ENCODE data around the gene RABEPK. TPM values are rescaled to one million over a fixed set of nuclear protein-coding genes. Genes with fewer than 3 reads are reported as not detected.
A peak's percentile ranks its signal among the peaks of the same experiment; 100 is the strongest.
"Not testable (repeated sequence)": the region's sequence is repeated elsewhere in the genome, so short reads cannot be mapped to it uniquely, and the experiment has no call there.

The RABEPK gene
- total RNA-seq, 4 donors from 2014 or later = 11.4 to 14.6 (median 13.3) TPM

DNA sequence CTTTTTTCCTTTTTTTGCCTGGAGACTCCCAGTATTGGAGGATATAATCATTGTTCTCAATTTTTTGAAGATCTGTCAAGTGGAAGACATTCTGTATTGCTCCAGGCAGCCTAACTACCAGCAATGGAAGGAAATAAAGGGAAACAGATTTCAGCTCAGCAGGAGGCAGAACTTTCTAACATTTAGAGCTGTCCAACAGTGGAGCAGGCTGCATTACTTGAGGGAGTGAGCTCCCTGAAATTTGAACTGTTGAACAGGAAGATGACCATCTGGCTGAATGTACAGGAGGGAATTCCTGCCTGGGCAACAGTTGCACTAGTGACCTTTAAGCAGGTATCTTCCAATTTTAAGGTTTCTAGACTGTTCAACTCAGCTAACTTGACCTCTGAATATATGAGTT, 60.2 kb downstream of the RABEPK start:
- no peak for DNase-seq (ENCODE audit: low spot score in 2 of 2)
- no peak overlapping the region for H3K27ac ChIP-seq
- no peak overlapping the region for H3K4me3 ChIP-seq
- no peaks in the 10 kb centered on the region for H3K27me3 ChIP-seq
- no peaks in the 10 kb centered on the region for H3K36me3 ChIP-seq
- TF ChIP-seq POLR2A (IDR thresholded peaks at IDR 0.05) (no peak), POLR2AphosphoS5 (IDR thresholded peaks at IDR 0.05) (no peak), EP300 (IDR thresholded peaks at IDR 0.05) (no peak)
- TF ChIP-seq, protein P1, sequence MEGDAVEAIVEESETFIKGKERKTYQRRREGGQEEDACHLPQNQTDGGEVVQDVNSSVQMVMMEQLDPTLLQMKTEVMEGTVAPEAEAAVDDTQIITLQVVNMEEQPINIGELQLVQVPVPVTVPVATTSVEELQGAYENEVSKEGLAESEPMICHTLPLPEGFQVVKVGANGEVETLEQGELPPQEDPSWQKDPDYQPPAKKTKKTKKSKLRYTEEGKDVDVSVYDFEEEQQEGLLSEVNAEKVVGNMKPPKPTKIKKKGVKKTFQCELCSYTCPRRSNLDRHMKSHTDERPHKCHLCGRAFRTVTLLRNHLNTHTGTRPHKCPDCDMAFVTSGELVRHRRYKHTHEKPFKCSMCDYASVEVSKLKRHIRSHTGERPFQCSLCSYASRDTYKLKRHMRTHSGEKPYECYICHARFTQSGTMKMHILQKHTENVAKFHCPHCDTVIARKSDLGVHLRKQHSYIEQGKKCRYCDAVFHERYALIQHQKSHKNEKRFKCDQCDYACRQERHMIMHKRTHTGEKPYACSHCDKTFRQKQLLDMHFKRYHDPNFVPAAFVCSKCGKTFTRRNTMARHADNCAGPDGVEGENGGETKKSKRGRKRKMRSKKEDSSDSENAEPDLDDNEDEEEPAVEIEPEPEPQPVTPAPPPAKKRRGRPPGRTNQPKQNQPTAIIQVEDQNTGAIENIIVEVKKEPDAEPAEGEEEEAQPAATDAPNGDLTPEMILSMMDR (IDR thresholded peaks at IDR 0.05) = no peak
- H3K4me1 ChIP-seq = peaks cover 17% of the 10 kb centered on the region
- no peaks in the 10 kb centered on the region for H3K9me3 ChIP-seq

DNA sequence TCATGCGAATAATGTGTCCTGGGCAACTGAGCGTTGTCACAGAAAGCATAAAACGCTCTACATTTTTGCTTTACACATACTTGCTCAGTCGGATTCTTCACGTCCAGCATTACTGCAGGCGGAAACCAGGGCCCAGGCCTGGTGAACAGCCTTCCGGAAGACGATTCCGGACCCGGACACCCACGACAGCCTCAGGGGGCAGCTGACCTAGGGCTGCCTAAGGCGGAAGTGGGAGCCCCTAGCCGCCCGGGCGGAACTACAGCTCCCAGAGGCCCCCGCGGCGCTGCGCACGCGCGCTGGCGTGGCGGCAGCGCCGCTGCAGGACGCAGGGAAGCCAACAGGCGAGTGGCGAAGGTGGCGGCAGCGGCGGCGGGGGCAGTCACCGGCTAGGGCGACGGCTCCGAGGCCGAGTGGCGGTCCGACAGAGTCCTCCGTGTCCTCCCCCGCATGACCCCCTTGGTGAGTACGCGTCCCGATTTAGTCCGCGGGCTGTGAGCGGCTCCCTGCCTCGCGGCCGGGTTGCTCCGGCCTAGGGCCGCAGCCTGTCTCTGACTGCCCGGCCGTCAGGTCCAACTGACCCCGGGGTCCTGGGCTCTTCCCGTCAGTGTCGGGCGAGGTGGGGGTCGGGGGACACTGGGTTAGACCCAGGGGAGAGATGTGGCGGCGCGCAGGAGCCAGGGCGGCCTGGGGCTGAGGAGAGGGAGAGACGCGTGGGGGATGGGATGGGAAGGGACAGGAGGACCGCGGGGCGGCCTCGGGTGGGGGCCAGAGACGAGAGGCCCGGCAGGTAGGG, 61.4 kb downstream of the RABEPK start, which contains the start of gene GAPVD1:
GAPVD1 (plus strand) TSS at position 326 of the 793 bp plus-strand sequence. CDS start 37,096 bp downstream, outside the sequence.
- no peaks in the 10 kb centered on the region for H3K27me3 ChIP-seq
- 2% methylated on average over 25 of the region's 72 CpGs for WGBS
- peak within 1 kb of the TSS; percentile 71 for H3K27ac ChIP-seq
- peak within 1 kb of the TSS; percentile 76 for H3K4me3 ChIP-seq
- TF ChIP-seq, protein P1 (IDR thresholded peaks at IDR 0.05) = peak; percentile 7 to 56
- peak in 1 of 2 donors; percentile 69 for TF ChIP-seq POLR2A (IDR thresholded peaks at IDR 0.05)
- TF ChIP-seq POLR2AphosphoS5 (IDR thresholded peaks at IDR 0.05) = peak in 1 of 3 donors; percentile 17
- TF ChIP-seq EP300 (IDR thresholded peaks at IDR 0.05) = no peak
- H3K4me1 ChIP-seq = peaks cover 17% of the 10 kb centered on the region
- H3K9me3 ChIP-seq = no peaks in the 10 kb centered on the region
- H3K36me3 ChIP-seq = no peaks in the 10 kb centered on the region
- peak; percentile 92 for DNase-seq (ENCODE audit: low spot score in 2 of 2)

DNA sequence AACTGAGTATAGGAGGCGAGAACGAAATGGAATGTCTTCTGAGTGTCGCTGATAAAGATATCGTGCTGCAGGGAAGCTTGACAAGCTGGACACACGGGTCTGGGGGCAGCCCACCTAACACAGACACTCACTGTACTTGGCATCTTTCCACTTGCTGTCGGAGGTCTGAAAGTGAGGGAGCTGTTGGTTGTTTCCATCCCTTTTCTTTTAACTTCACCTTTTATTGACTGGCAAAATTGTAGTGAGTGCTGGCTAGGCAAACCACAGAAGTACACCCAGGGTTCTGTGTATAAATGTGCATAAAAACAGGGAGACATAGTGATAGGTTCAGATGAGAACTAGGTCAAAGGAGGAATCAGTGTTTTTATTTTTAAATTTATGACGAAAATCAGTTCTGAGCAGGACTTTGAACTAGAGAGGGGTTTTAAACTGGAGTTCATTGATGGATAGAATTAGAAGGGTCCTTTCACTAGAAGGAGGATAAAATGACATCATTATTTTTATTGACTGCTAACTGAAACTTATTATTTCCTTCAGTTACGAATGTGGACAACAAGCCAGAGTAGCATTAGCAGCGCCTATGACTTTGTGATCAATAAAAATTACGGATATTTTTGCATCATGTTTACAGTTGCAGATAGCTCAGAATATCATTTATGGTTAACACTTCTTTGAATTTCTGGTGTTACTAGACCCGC, 62.1 kb downstream of the RABEPK start:
- Histone ChIP-seq H3K36me3 (no peaks in the 10 kb centered on the region), H3K27ac (peak overlapping the region; percentile 71), H3K9me3 (no peaks in the 10 kb centered on the region), H3K27me3 (no peaks in the 10 kb centered on the region), H3K4me3 (peak overlapping the region; percentile 76), H3K4me1 (peaks cover 17% of the 10 kb centered on the region)
- WGBS = 16% methylated on average over 11 of the region's 11 CpGs
- DNase-seq (ENCODE audit: low spot score in 2 of 2) = peak in 1 of 2 donors; percentile 48
- TF ChIP-seq POLR2A (IDR thresholded peaks at IDR 0.05) (no peak), POLR2AphosphoS5 (IDR thresholded peaks at IDR 0.05) (no peak), EP300 (IDR thresholded peaks at IDR 0.05) (no peak)
- TF ChIP-seq, protein P1 (IDR thresholded peaks at IDR 0.05) = no peak

DNA sequence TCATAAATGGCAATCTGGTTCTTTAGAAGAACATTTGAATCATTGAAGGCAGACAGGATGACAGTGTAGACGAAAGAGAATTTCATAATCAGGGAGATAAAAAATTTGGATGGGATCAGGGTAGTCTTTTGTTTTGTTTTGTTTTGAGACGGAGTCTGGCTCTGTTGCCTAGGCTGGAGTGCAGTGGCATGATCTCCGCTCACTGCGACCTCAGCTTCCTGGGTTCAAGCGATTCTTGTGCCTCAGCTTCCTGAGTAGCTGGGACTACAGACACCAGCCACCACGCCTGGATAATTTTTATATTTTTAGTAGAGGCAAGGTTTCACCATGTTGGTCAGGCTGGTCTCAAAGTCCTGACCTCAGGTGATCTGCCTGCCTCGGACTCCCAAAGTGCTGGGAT, 63.7 kb downstream of the RABEPK start:
- not testable (repeated sequence) for H3K27me3 ChIP-seq; H3K9me3 ChIP-seq; H3K27ac ChIP-seq; DNase-seq (ENCODE audit: low spot score in 2 of 2); H3K4me3 ChIP-seq; H3K36me3 ChIP-seq
- 85% methylated on average over 7 of the region's 7 CpGs for WGBS
- H3K4me1 ChIP-seq = peaks cover 23% of the 10 kb centered on the region

DNA sequence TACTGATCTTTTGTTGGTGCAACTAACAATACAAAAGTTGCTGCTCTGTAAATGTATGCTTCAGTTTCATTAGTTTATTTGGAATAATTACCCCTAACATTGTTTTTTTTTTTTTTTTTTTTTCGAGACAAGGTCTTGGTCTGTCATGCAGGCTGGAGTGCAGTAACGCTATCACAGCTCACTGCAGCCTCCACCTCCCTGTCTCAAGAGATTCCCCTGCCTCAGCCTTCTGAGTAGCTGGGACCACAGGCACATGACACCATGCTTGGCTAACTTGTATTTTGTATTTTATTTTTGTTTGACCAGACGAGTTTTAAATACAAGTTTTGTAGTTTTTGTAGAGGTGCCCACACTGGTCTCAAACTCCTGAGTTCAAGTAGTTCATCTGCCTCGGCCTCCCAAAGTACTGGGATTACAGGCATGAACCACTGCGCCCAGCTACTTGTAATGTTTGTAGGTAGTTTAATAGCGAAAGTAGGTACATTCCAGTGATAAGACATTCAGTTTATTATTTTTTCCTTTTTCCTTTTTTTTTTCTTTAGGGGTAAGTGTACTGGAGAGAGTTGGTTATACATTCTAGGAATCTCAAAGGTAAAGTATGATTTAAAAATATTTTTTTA, 68.2 kb downstream of the RABEPK start:
- Histone ChIP-seq H3K27ac (no peak overlapping the region), H3K9me3 (no peaks in the 10 kb centered on the region), H3K27me3 (no peaks in the 10 kb centered on the region), H3K4me1 (peaks cover 39% of the 10 kb centered on the region), H3K4me3 (no peak overlapping the region), H3K36me3 (no peaks in the 10 kb centered on the region)
- WGBS = 71% methylated on average over 6 of the region's 6 CpGs
- no peak for DNase-seq (ENCODE audit: low spot score in 2 of 2)
- TF ChIP-seq, protein P1 (IDR thresholded peaks at IDR 0.05) = no peak
- TF ChIP-seq POLR2A (IDR thresholded peaks at IDR 0.05) (no peak), POLR2AphosphoS5 (IDR thresholded peaks at IDR 0.05) (no peak), EP300 (IDR thresholded peaks at IDR 0.05) (no peak)

Measured in suprapubic skin (tissue), 4 donors.